HG02763 (cell line): ENCODE results near the gene F11.
"Not testable (repeated sequence)": the region's sequence is repeated elsewhere in the genome, so short reads cannot be mapped to it uniquely, and the experiment has no call there.

Experiments
- ATAC-seq: cut with Tn5 transposase; IDR thresholded peaks from one replicate; pipeline ENCODE4 v1.9.1; 2021; ENCODE audit warnings: mild to moderate bottlenecking, moderate library complexity; ENCODE audit not compliant: unreplicated experiment

The F11 gene

DNA sequence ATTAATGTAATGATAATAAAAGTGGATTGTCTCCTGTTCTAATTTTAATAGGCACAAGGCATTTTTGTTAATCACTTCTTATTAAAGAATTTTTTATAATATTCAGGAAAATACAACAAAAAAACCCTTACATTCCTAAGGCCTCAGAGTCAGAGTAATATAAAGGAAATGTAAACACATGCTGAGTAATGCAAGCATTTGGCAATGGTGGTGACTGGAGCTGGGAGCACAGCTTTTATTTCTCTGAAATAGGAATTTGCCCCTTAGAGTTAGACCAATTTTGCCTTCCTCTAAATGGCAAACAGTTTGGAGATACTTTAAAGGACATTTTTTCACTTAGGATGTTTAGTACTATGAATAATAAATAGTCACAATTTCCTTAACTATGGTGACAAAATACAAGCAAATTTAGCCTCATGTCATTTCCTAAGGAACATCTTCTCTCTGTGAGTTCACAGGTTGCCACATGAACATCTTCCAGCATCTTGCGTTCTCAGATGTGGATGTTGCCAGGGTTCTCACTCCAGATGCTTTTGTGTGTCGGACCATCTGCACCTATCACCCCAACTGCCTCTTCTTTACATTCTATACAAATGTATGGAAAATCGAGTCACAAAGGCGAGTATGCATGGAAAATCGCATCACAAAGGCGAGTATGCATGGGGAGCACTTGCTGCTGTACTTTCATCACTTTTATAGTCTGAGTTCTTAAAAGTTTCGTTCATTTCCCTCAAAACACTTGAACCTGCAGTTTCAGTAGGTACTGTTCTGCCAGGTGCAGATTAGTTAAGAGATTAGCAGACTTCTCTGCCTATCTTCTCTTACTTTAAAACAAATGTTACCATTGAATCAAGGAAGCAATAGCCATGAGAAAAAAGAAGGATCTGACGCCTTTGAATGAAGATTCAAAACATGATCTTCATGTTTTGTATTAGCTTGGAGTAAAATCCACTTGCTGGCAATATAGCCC, 15.9 kb upstream of the F11 start:
- no peak for ATAC-seq

DNA sequence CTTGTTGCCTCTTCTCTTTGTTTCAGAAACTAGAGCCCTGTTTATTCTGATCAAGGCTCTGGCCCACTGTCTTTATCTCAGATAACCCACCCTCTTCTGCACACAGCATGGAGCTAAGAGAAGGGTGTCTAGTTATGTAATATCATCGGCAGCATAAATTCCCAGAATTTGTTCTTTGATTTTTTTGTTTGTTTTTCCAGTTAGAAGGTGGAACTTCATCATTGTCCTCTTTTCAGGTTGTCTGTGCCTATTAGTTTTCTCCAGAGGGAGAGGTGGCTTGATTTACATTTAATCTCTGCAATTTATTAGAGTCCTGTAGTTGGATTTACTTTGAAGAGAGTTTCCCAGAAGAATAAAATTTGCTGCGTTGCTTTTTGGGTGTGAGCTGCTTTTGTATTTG, 15.2 kb upstream of the F11 start:
- no peak for ATAC-seq

DNA sequence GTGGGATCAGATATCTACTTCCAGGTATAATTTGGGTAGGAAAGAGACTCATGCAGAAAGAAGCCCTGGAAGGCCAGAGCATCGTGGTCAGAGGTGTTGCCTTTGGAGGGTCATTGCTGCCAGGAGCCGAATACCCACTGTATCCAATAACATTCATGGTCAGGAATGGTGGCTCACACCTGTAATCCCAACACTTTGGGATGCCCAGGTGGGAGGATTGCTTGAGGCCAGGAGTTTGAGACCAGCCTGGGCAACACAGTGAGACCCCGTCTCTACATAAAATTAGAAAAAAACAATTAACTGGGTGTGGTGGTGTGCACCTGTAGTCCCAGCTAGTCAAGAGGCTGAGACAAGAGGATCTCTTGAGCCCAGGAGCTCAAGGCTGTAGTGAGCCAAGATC, 10.9 kb upstream of the F11 start:
- no peak for ATAC-seq

DNA sequence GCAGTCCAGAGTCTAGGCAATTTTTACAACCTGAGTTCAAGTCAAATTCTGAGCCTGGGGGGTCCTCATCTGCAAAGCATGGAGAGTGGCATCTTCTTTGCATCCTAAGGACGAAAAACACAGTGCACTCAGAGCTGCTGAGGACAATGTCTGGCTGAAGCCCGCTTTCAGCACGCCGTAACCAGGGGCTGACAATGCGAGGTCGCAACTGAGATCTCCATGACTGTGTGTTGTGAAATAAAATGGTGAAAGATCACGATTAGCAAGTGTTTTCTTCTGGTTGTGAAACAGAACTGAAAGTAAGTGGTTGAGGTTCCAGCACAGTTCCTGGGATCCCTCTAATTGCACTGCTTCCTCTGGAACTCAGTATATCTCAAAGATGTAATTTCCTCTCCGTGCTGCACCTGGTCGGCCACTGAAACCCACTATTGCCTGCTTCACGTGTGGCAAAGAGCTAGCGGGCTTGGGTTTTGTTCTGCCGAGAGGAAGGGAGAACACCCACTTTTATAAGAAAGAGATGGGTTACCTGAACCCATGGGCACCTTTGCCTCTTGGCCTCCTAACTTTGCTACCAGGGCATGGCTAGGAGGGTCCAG, 7.7 kb upstream of the F11 start:
- ATAC-seq, result no peak

DNA sequence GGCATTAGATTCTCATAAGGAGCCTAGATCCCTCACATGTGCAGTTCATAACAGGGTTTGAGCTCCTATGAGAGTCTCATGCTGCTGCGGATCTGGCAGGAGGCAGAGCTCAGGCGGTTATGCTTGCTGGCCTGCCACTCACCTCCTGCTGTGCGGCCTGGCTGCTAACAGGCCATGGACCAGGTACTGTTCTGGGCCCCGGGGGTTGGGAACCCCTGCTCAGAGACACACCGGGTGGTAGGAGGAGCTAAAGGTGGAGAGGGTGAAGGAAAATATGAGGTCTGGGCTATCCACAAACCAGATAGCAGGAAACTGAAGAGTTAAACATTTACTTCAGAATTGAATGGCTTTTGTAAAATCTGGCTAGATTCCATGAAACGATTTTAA, 5.9 kb upstream of the F11 start:
- no peak for ATAC-seq

DNA sequence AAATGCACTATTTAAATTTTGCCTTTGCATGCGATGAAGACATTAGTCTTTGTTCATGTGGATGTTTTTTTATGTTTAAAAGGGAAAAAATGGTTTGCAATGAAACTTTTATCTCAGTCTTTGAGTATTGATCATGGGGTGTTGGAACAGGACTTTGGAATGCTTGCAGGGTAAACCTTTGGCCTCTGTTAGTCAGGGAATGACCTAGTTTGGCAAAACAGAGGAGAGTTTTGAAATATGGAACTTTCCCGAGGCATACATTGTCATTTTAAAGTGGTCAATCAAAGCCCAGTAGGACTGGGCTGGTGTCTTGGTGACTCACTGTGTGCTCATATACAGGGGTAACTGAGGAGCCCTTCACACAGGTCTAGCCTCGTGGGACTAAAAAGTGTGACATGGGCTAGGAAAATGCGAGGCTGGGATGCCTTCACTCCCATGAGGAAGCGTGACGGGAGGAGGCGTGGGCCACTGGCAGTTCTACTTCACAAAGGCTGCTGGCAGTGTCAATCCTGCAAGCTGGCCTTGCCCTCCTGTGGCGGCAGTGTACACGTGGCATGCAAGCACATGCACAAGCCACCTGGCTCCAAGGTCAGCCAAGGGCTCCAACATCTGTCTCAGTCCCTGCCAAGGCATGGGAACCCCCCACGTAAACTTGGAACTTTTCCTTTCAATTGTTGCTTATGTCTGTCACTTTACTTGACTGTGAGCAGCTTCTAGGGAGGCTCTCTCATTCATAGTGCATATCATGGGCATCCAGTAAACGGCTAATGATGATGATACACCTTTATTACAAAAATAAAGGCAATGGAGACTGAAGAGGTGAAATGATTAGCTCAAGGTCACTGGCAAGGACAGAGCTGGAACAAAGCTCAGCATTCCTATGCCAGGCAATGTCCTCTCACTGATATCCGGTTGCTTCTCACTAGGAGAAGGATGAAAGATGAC, 5.2 kb upstream of the F11 start:
- no peak for ATAC-seq

DNA sequence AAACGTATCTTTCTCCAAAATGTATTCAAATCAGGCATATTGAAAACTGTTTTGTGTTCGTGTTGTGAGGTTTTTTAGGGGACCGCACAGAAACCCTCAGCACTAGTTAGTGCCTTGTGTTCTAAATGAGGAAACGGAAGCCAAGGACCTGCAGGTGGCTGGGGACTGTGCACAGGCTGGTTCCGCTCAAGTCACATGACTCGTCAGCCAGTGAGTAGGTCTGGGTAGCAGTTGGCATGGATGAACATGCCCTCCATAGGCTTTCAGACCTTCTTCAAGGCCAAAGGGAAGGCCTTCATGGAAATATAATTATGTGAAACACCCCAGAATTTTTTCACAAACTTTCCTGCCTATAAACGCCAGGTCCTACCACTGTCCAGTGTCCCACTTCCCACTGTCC, 1.3 kb upstream of the F11 start:
- no peak for ATAC-seq

DNA sequence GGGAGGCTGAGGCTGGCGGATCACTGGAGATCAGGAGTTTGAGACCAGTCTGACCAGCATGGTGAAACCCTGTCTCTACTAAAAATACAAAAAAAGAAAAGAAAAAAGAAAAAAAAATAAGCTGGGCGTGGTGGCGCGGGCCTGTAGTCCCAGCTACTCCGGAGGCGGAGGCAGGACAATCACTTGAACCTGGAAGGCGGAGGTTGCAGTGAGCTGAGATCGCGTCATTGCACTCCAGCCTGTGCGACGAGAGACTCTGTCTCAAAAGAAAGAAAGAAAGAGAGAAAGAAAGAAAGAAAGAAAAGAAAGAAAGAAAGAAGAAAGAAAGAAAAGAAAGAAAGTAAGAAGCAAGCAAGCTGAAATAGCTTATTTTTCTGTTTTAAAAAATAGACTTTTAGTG, 739 bp upstream of the F11 start:
- ATAC-seq, result not testable (repeated sequence)

DNA sequence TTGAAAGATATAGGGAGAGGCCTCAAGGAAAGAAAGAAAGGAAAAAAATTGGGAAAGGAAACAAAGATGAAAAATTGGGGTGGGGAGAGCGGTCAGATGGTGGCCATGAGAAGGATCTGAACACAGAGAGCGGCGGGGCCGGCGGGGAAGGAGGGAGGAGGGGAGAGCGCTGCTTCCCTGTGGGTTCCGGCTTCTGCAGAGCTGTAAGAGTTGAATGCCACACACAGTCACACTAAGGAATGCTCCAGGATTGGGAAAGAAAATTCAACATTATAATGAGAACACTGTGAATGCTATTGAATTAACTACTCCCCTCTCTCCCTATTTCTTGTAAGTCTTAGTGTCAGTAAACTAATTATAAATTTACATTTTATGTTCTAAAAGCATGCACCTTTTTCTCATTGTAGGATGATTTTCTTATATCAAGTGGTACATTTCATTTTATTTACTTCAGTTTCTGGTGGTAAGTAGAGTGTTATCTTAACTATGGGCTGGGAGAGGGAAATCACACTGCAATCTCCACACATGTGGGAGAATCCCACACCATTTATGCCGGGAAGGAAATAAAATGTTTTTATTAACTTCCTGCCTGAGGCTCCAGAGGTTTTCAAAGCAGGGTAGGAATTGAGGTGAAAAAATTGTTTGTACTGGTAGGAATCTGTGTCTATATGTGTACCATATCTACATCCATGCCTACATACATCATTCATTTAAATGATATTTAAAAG, 904 bp downstream of the F11 start:
- ATAC-seq, result no peak

DNA sequence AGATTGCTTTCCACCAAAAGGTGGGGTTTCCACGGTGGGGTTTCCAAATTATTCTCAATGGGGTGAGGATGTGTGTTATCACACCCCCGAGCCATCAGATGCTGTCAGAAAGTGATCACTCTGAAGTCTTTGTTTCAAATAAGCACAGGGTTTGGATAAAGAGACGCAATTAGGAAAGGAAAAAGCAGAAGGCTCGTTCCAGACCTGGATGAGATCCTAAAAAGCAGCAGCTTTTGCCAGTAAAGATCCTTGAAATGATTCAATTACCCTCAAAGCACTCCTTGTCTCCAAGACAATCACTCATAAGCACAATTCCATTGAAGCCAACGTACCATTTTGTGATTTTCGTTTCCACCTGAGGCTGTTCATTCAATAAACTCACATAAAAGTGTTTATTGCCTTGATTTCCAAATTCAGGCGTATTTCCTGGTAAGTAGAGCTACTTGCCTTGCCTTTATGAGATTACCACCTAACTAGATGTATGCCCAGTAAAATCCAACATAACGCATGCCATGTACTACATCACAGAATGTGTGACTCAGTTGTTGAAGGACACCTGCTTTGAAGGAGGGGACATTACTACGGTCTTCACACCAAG, 5.2 kb downstream of the F11 start:
- ATAC-seq, result no peak

DNA sequence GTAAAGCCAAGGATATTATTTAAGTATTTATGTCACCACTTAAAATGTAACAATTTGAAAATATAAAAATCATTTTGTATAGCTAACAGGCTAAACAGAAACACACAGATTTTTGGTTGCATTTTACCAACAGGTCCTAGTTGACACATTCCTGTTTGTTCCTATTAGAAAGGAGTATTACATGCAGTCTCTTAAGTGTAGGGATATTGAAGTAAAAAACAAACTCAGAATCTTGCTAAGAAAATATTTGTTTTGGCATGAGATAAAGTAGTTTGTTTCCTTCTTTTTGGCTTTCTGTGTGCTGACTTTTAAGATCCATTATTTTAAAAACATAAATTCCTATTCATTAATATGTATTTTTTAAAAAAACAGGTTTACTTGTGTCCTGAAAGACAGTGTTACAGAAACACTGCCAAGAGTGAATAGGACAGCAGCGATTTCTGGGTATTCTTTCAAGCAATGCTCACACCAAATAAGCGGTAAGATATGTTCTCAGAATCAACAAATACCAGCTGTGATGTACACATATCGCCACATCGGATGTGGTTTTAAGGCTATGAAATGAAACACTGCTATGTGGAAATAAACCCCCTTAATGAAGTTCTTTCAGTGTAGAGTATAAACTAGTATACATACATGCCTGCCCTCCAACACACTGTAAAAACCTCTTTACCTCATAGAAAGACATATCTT, 6.9 kb downstream of the F11 start:
- no peak for ATAC-seq

DNA sequence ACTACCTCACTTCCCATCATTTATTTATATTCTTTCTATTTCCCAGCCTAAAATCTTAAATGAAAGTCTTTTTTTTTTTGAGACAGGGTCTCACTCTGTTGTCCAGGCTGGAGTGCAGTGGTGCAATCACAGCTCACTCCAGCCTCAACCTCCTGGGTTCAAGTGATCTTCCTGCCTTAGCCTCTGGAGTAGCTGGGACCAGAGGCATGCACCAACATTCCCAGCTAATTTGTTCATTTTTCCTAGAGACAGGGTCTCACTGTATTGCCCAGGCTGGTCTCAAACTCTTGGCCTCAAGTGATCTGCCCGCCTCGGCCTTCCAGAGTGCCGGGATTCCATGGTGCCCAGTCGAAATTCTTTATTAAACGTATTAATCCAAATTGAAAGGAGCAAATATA, 7.4 kb downstream of the F11 start:
- ATAC-seq, result not testable (repeated sequence)

DNA sequence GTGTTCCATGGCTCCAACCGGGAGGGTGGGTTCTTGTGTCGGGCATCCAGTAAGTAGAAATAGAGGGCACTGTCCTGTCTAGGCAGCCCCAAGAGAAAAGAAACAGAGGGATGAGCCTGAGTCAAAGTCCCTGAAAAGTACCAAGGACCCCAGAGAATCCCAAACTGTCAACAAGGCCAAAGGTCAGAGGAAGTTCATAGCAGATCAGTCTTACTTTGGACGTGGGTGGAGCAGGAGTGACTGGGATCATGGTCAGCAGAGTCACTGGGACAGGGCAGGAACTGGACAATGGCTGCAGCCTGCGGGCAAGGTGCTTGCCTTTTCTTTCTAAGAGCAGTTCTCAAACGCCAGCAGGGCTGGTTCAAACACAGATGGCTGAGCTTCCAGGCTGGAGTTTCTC, 17.3 kb downstream of the F11 start:
- ATAC-seq, result no peak

DNA sequence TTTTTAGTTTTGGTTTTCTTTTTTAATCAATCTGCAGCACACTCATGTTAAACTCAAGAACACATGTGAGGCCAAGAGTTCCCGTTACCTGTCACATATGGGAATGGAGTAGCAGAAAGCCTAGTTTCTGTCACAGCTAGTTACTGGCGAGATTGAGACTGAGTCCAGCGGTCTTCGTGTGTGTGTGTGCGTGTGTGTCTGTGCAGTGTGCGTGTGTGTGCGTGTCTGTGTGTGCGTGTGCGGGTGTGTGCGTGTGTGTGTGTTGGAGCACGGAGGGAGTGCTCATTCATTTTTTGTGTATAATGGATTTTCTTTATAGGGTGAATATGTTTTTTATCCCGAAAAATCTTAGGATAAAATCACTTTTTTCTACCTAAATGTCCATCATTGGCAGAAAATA, 19.2 kb downstream of the F11 start:
- no peak for ATAC-seq

DNA sequence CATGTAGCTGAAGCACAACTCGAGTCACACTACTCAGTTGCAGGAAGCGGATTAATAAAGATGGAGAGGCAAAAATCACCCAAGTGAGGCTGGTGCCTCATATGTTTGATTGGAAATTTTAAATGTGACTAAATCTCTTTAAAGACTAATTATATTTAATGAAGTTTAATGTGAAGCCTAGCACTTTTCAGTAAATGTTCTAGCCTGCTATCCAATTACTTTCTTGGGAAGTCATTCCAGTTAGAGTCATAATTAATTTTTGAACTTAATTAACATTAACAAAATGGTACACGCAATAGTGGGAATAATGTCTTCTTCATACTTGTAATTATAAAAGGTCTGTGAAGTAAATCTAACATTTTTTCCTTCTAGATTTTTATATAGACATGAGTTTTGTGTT, 20.6 kb downstream of the F11 start:
- ATAC-seq, result no peak

DNA sequence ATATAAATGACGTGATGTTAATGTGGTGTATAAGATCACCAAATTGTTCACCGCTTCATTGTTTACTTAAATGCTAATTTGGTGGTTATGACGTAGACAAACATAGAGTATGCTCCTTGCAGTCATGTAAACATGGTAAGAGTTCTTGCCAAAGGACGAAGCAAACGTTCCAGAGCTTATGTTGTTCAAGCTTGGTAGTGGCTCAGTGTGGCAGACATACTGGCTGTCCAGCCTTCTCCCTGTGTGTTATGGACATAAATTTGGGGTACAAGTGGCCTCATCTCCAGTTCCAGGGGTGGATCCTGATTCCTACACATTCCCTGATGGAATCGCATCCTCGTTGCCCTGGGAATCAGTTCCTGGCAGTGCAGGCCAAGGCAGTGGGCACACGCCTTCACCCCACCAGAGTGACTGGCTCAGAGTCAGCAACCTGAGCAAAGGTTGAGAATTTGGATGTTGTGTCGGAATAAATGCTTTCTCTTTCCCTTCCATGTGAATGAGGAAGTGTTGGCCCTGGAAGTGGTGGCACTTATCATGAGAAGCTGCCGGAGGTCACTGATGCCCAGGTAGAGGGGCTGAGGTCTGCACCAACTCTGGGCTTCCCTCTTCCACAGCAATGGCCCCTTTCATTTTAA, 25.4 kb downstream of the F11 start:
- ATAC-seq, result no peak

DNA sequence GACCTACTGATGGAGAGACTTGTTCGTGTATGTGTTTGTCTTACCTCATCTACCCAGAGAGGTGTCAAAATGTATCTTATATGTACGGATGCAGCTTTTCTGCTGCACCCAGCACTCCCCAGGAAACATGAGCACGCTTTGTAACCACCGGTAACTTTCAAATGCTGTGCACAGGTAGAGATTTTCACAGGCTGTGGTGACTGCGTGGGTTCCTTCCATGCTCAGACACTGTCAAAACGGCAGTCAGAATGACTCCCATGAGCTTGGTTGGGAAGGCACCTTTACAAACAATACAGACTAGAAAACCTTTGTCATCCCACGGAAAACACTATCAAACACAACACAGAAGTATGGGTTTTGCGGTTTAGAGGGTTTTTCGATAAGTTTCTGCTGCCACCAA, 28.2 kb downstream of the F11 start:
- ATAC-seq, result no peak

DNA sequence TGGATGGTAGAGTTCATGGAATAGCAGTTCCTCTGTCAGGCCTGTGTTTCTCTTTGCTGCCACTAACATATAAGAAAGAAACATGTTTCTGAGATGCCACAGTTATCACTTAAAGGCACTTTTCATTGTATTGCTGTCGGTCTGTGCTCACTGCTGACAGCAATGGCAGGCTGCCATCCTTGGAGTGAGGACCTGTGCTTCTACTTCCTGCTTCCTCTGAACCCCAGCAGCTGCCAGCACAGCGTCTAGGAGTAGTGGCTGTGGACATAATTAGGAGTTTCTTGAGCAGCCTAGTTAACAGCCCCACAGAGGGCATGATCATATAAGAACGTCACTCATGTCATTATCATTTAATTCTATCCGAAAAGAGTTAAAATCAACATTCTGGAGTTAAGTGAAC, 30.5 kb downstream of the F11 start:
- no peak for ATAC-seq

DNA sequence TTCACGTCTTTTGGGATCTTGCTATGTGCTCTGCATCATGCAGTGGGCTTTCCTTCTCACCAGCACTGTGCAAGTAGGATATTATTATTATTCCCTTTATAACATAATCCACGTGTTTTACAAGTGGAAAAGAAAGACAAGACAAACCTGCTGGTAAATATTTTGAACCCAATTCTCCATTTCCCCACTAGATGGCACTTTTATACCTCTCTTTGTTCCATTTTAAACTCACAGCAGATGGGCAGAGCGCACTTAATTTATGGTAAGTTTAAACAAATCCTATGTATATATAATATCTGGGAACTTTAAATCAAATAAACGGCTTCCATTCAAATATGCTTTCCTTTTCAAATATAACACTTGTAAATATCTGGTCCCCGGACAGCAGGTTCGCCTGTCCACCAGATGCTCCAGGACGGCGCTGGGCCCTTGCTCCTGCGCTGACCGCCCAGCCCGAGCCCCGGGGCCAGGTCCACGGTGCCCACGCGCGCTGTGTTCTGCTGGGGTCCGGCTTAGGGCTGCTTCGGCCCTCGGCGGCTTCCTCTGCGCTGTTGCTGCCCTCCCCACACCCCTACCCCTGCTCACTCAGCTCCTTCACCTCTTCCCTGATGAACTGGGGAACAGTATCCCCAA, 31.1 kb downstream of the F11 start:
- no peak for ATAC-seq
